ENCODE measurements around the gene GFER. TPM values are rescaled to one million over a fixed set of nuclear protein-coding genes. Genes with fewer than 3 reads are reported as not detected.
A peak's percentile ranks its signal among the peaks of the same experiment; 100 is the strongest.

GFER gene
- total RNA-seq, 1 experiment from 2014 or later = 26.2 TPM

- Histone ChIP-seq H3K27me3 (replicated peaks; ENCODE audit: insufficient read depth, low read depth, low read length, poor library complexity) (no peaks in the 10 kb centered on the region), H3K9me3 (ENCODE audit: low read depth, low read length, poor library complexity, severe bottlenecking) (no peaks in the 10 kb centered on the region), H3K4me1 (ENCODE audit: insufficient read depth, low read length, poor library complexity, severe bottlenecking) (peaks cover 15% of the 10 kb centered on the region), H3K27ac (ENCODE audit: low read depth, low read length, poor library complexity, severe bottlenecking) (no peak overlapping the region), H3K4me3 (ENCODE audit: low read depth, low read length, poor library complexity, severe bottlenecking) (no peak overlapping the region), H3K36me3 (ENCODE audit: insufficient read depth, low read length, poor library complexity, severe bottlenecking) (peaks cover 28% of the 10 kb centered on the region)
- ChIA-PET CTCF (no interaction called here), POLR2A (ENCODE audit: low non-redundant PET) (no interaction called here)
- TSS peak; percentile 13 for BruUV-seq (replicated peaks)
- intact Hi-C loops (cut with micrococcal nuclease; ENCODE audit: unreplicated experiment) = no loop called here
- TF ChIP-seq, protein P1, sequence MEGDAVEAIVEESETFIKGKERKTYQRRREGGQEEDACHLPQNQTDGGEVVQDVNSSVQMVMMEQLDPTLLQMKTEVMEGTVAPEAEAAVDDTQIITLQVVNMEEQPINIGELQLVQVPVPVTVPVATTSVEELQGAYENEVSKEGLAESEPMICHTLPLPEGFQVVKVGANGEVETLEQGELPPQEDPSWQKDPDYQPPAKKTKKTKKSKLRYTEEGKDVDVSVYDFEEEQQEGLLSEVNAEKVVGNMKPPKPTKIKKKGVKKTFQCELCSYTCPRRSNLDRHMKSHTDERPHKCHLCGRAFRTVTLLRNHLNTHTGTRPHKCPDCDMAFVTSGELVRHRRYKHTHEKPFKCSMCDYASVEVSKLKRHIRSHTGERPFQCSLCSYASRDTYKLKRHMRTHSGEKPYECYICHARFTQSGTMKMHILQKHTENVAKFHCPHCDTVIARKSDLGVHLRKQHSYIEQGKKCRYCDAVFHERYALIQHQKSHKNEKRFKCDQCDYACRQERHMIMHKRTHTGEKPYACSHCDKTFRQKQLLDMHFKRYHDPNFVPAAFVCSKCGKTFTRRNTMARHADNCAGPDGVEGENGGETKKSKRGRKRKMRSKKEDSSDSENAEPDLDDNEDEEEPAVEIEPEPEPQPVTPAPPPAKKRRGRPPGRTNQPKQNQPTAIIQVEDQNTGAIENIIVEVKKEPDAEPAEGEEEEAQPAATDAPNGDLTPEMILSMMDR (conservative IDR thresholded peaks at IDR 0.05; ENCODE audit: low read depth, low read length) = no peak
- TF ChIP-seq EZH2 (IDR thresholded peaks at IDR 0.05; ENCODE audit: borderline replicate concordance, low read depth, low read length, poor library complexity, severe bottlenecking) = no peak
- no peak for DNase-seq (ENCODE audit: low spot score)
Measured at GRCh38 chr16:1977875-1978268, 6.1 kb upstream of the GFER start.

GRCh38 chr16:1978476-1979120, 5.4 kb upstream of the GFER start:
- TF ChIP-seq, protein P1 (conservative IDR thresholded peaks at IDR 0.05; ENCODE audit: low read depth, low read length) = no peak
- no peak for TF ChIP-seq EZH2 (IDR thresholded peaks at IDR 0.05; ENCODE audit: borderline replicate concordance, low read depth, low read length, poor library complexity, severe bottlenecking)
- H3K27ac ChIP-seq (ENCODE audit: low read depth, low read length, poor library complexity, severe bottlenecking) = no peak overlapping the region
- H3K4me1 ChIP-seq (ENCODE audit: insufficient read depth, low read length, poor library complexity, severe bottlenecking) = peaks cover 15% of the 10 kb centered on the region
- no peak for DNase-seq (ENCODE audit: low spot score)
- H3K4me3 ChIP-seq (ENCODE audit: low read depth, low read length, poor library complexity, severe bottlenecking) = no peak overlapping the region
- POLR2A ChIA-PET (ENCODE audit: low non-redundant PET) = interaction anchor here (0.6 kb wide), 1 partner anchor 14 kb away, joined by 3 read pairs; the partner anchor contains the start of gene RPS2
- BruUV-seq (replicated peaks) = no TSS peak
- peaks cover 28% of the 10 kb centered on the region for H3K36me3 ChIP-seq (ENCODE audit: insufficient read depth, low read length, poor library complexity, severe bottlenecking)
- no peaks in the 10 kb centered on the region for H3K27me3 ChIP-seq (replicated peaks; ENCODE audit: insufficient read depth, low read depth, low read length, poor library complexity)
- no peaks in the 10 kb centered on the region for H3K9me3 ChIP-seq (ENCODE audit: low read depth, low read length, poor library complexity, severe bottlenecking)
- intact Hi-C loops (cut with micrococcal nuclease; ENCODE audit: unreplicated experiment) = no loop called here
- CTCF ChIA-PET = no interaction called here

- H3K4me1 ChIP-seq (ENCODE audit: insufficient read depth, low read length, poor library complexity, severe bottlenecking) = peaks cover 15% of the 10 kb centered on the region
- peaks cover 28% of the 10 kb centered on the region for H3K36me3 ChIP-seq (ENCODE audit: insufficient read depth, low read length, poor library complexity, severe bottlenecking)
- H3K27ac ChIP-seq (ENCODE audit: low read depth, low read length, poor library complexity, severe bottlenecking) = no peak overlapping the region
- H3K27me3 ChIP-seq (replicated peaks; ENCODE audit: insufficient read depth, low read depth, low read length, poor library complexity) = no peaks in the 10 kb centered on the region
- no TSS peak for BruUV-seq (replicated peaks)
- no peak for TF ChIP-seq EZH2 (IDR thresholded peaks at IDR 0.05; ENCODE audit: borderline replicate concordance, low read depth, low read length, poor library complexity, severe bottlenecking)
- TF ChIP-seq, protein P1 (conservative IDR thresholded peaks at IDR 0.05; ENCODE audit: low read depth, low read length) = no peak
- H3K4me3 ChIP-seq (ENCODE audit: low read depth, low read length, poor library complexity, severe bottlenecking) = no peak overlapping the region
- intact Hi-C loops (cut with micrococcal nuclease; ENCODE audit: unreplicated experiment) = no loop called here
- DNase-seq (ENCODE audit: low spot score) = no peak
- ChIA-PET POLR2A (ENCODE audit: low non-redundant PET) (no interaction called here), CTCF (no interaction called here)
- H3K9me3 ChIP-seq (ENCODE audit: low read depth, low read length, poor library complexity, severe bottlenecking) = no peaks in the 10 kb centered on the region
Measured at GRCh38 chr16:1979271-1980029, 4.5 kb upstream of the GFER start.
